Measurements from ENCODE around the gene MRPS7.
"Not testable (repeated sequence)": the region's sequence is repeated elsewhere in the genome, so short reads cannot be mapped to it uniquely, and the experiment has no call there.

The MRPS7 gene

GRCh38 chr17:75244133-75244866, 17.4 kb upstream of the MRPS7 start:
- TF ChIP-seq CTCF (IDR thresholded peaks at IDR 0.05; ENCODE audit: borderline replicate concordance, insufficient read depth, low read depth, low read length) = no peak
- H3K4me3 ChIP-seq (ENCODE audit: low read depth, low read length) = no peak overlapping the region

GRCh38 chr17:75245011-75245410, 16.7 kb upstream of the MRPS7 start:
- TF ChIP-seq CTCF (IDR thresholded peaks at IDR 0.05; ENCODE audit: borderline replicate concordance, insufficient read depth, low read depth, low read length) = no peak
- no peak overlapping the region for H3K4me3 ChIP-seq (ENCODE audit: low read depth, low read length)

- H3K4me3 ChIP-seq (ENCODE audit: low read depth, low read length) = no peak overlapping the region
- no peak for TF ChIP-seq CTCF (IDR thresholded peaks at IDR 0.05; ENCODE audit: borderline replicate concordance, insufficient read depth, low read depth, low read length)
These were observed 15.3 kb upstream of the MRPS7 start for GRCh38 chr17:75246404-75246803.

- no peak overlapping the region for H3K4me3 ChIP-seq (ENCODE audit: low read depth, low read length)
- TF ChIP-seq CTCF (IDR thresholded peaks at IDR 0.05; ENCODE audit: borderline replicate concordance, insufficient read depth, low read depth, low read length) = no peak
These were observed 12.1 kb upstream of the MRPS7 start for GRCh38 chr17:75249564-75249963.

GRCh38 chr17:75250009-75250471, 11.6 kb upstream of the MRPS7 start:
- H3K4me3 ChIP-seq (ENCODE audit: low read depth, low read length) = peak overlapping the region; percentile 3
- TF ChIP-seq CTCF (IDR thresholded peaks at IDR 0.05; ENCODE audit: borderline replicate concordance, insufficient read depth, low read depth, low read length) = no peak

- TF ChIP-seq CTCF (IDR thresholded peaks at IDR 0.05; ENCODE audit: borderline replicate concordance, insufficient read depth, low read depth, low read length) = no peak
- no peak overlapping the region for H3K4me3 ChIP-seq (ENCODE audit: low read depth, low read length)
These were observed 9.5 kb upstream of the MRPS7 start for GRCh38 chr17:75252039-75252816.

- not testable (repeated sequence) for H3K4me3 ChIP-seq (ENCODE audit: low read depth, low read length)
These were observed 5.6 kb upstream of the MRPS7 start for GRCh38 chr17:75255954-75256698.

GRCh38 chr17:75257228-75257627, 4.5 kb upstream of the MRPS7 start:
- not testable (repeated sequence) for H3K4me3 ChIP-seq (ENCODE audit: low read depth, low read length)
